ENCODE results near the gene WDR75. TPM values are rescaled to one million over a fixed set of nuclear protein-coding genes. Genes with fewer than 3 reads are reported as not detected.

The WDR75 gene
- 10 to 100 TPM; 31.4 to 34.0 TPM for total RNA-seq

GRCh38 chr2:189440947-189441708, at the start of gene WDR75:
TSS of gene WDR75 (plus strand) at chr2:189441474. CDS start at chr2:189441493, 19 bp downstream.
- Mint-ChIP-seq H3K27me3 (peaks cover 5% of the 10 kb centered on the region), H3K4me1 (peaks cover 22% of the 10 kb centered on the region), H3K27ac (peak within 1 kb of the TSS; percentile 96), H3K9me3 (no peaks in the 10 kb centered on the region), H3K36me3 (ENCODE audit: low read depth) (peaks cover 2% of the 10 kb centered on the region), H3K4me3 (peak within 1 kb of the TSS; percentile 98)
- CTCF ChIA-PET, result interaction anchor here (0.6 to 1.3 kb wide), 4 partner anchors 27 to 322 kb away, joined by 3 to 6 read pairs (median 3); partner anchors contain the start of gene OSGEPL1
- POLR2A ChIA-PET, result interaction anchor here (0.6 to 3.8 kb wide), 14 partner anchors 9 to 678 kb away, joined by 3 to 17 read pairs (median 4); partner anchors contain the start of genes ANKAR, ORMDL1, OSGEPL1 and PMS1
- peak; percentile 93 for DNase-seq

- no peak overlapping the region for H3K4me3 Mint-ChIP-seq
- H3K27ac Mint-ChIP-seq, result no peak overlapping the region
These were observed 47.7 kb upstream of the WDR75 start for GRCh38 chr2:189393440-189394111.

GRCh38 chr2:189394525-189394924, 46.7 kb upstream of the WDR75 start:
- H3K27ac Mint-ChIP-seq, result no peak overlapping the region
- CTCF ChIA-PET, result no interaction called here
- no peaks in the 10 kb centered on the region for H3K36me3 Mint-ChIP-seq (ENCODE audit: low read depth)
- DNase-seq, result no peak
- POLR2A ChIA-PET, result no interaction called here
- no peaks in the 10 kb centered on the region for H3K4me1 Mint-ChIP-seq
- H3K9me3 Mint-ChIP-seq, result no peaks in the 10 kb centered on the region
- H3K27me3 Mint-ChIP-seq, result no peaks in the 10 kb centered on the region
- H3K4me3 Mint-ChIP-seq, result no peak overlapping the region

More at GRCh38 chr2:189393440-189394111, 47.7 kb upstream of the WDR75 start:
- no peaks in the 10 kb centered on the region for H3K36me3 Mint-ChIP-seq (ENCODE audit: low read depth)
- no peak for DNase-seq
- no peaks in the 10 kb centered on the region for H3K27me3 Mint-ChIP-seq
- no peaks in the 10 kb centered on the region for H3K9me3 Mint-ChIP-seq
- CTCF ChIA-PET, result no interaction called here
- H3K4me1 Mint-ChIP-seq, result no peaks in the 10 kb centered on the region
- POLR2A ChIA-PET, result no interaction called here

GRCh38 chr2:189402932-189403331, 38.3 kb upstream of the WDR75 start:
- Mint-ChIP-seq H3K27me3 (no peaks in the 10 kb centered on the region), H3K4me1 (peaks cover 7% of the 10 kb centered on the region), H3K9me3 (no peaks in the 10 kb centered on the region), H3K36me3 (ENCODE audit: low read depth) (no peaks in the 10 kb centered on the region), H3K27ac (no peak overlapping the region), H3K4me3 (no peak overlapping the region)
- no peak for DNase-seq
- CTCF ChIA-PET, result no interaction called here
- POLR2A ChIA-PET, result no interaction called here

GRCh38 chr2:189406586-189407233, 34.6 kb upstream of the WDR75 start:
- DNase-seq, result no peak
- no peaks in the 10 kb centered on the region for H3K36me3 Mint-ChIP-seq (ENCODE audit: low read depth)

GRCh38 chr2:189407281-189408209, 33.7 kb upstream of the WDR75 start:
- Mint-ChIP-seq H3K27ac (no peak overlapping the region), H3K4me1 (peaks cover 10% of the 10 kb centered on the region), H3K9me3 (no peaks in the 10 kb centered on the region), H3K4me3 (no peak overlapping the region), H3K36me3 (ENCODE audit: low read depth) (no peaks in the 10 kb centered on the region), H3K27me3 (no peaks in the 10 kb centered on the region)
- no peak for DNase-seq
- ChIA-PET CTCF (interaction anchor here (1.3 to 1.4 kb wide), 2 partner anchors 265 to 314 kb away, joined by 5 read pairs; no protein-coding TSS in a partner anchor), POLR2A (no interaction called here)

More at GRCh38 chr2:189406586-189407233, 34.6 kb upstream of the WDR75 start:
- no peaks in the 10 kb centered on the region for H3K27me3 Mint-ChIP-seq
- H3K4me3 Mint-ChIP-seq, result no peak overlapping the region
- peaks cover 10% of the 10 kb centered on the region for H3K4me1 Mint-ChIP-seq
- H3K27ac Mint-ChIP-seq, result no peak overlapping the region
- POLR2A ChIA-PET, result no interaction called here
- H3K9me3 Mint-ChIP-seq, result no peaks in the 10 kb centered on the region
- CTCF ChIA-PET, result interaction anchor here (1.3 to 1.4 kb wide), 2 partner anchors 264 to 313 kb away, joined by 5 read pairs; no protein-coding TSS in a partner anchor

GRCh38 chr2:189408294-189408693, 33.0 kb upstream of the WDR75 start:
- Mint-ChIP-seq H3K9me3 (no peaks in the 10 kb centered on the region), H3K27me3 (no peaks in the 10 kb centered on the region), H3K4me1 (peaks cover 10% of the 10 kb centered on the region), H3K4me3 (no peak overlapping the region), H3K36me3 (ENCODE audit: low read depth) (no peaks in the 10 kb centered on the region), H3K27ac (no peak overlapping the region)
- CTCF ChIA-PET, result no interaction called here
- POLR2A ChIA-PET, result no interaction called here
- no peak for DNase-seq

- H3K4me3 Mint-ChIP-seq, result no peak overlapping the region
- H3K36me3 Mint-ChIP-seq (ENCODE audit: low read depth), result no peaks in the 10 kb centered on the region
- no peaks in the 10 kb centered on the region for H3K27me3 Mint-ChIP-seq
- no peak for DNase-seq
- CTCF ChIA-PET, result no interaction called here
- no peaks in the 10 kb centered on the region for H3K9me3 Mint-ChIP-seq
- H3K27ac Mint-ChIP-seq, result no peak overlapping the region
- peaks cover 10% of the 10 kb centered on the region for H3K4me1 Mint-ChIP-seq
- POLR2A ChIA-PET, result no interaction called here
These were observed 32.1 kb upstream of the WDR75 start for GRCh38 chr2:189409131-189409530.

GRCh38 chr2:189409647-189410046, 31.6 kb upstream of the WDR75 start:
- H3K27ac Mint-ChIP-seq, result no peak overlapping the region
- H3K4me1 Mint-ChIP-seq, result peaks cover 10% of the 10 kb centered on the region
- no peak for DNase-seq
- no peaks in the 10 kb centered on the region for H3K27me3 Mint-ChIP-seq
- H3K36me3 Mint-ChIP-seq (ENCODE audit: low read depth), result no peaks in the 10 kb centered on the region
- H3K4me3 Mint-ChIP-seq, result no peak overlapping the region
- ChIA-PET CTCF (interaction anchor here (0.9 to 1.3 kb wide), 2 partner anchors 113 to 316 kb away, joined by 3 read pairs; no protein-coding TSS in a partner anchor), POLR2A (no interaction called here)
- no peaks in the 10 kb centered on the region for H3K9me3 Mint-ChIP-seq

- H3K9me3 Mint-ChIP-seq, result no peaks in the 10 kb centered on the region
- no peak overlapping the region for H3K27ac Mint-ChIP-seq
- no peaks in the 10 kb centered on the region for H3K36me3 Mint-ChIP-seq (ENCODE audit: low read depth)
- H3K27me3 Mint-ChIP-seq, result no peaks in the 10 kb centered on the region
- DNase-seq, result no peak
- ChIA-PET POLR2A (no interaction called here), CTCF (interaction anchor here (0.5 to 2.3 kb wide), 7 partner anchors 8 to 888 kb away, joined by 3 to 22 read pairs (median 3); partner anchors contain the start of gene WDR75)
- H3K4me1 Mint-ChIP-seq, result peaks cover 10% of the 10 kb centered on the region
- no peak overlapping the region for H3K4me3 Mint-ChIP-seq
These were observed 29.4 kb upstream of the WDR75 start for GRCh38 chr2:189411860-189412259.

GRCh38 chr2:189412330-189412953, 28.8 kb upstream of the WDR75 start:
- Mint-ChIP-seq H3K9me3 (no peaks in the 10 kb centered on the region), H3K27me3 (no peaks in the 10 kb centered on the region), H3K4me3 (no peak overlapping the region), H3K36me3 (ENCODE audit: low read depth) (no peaks in the 10 kb centered on the region), H3K4me1 (peaks cover 8% of the 10 kb centered on the region), H3K27ac (no peak overlapping the region)
- ChIA-PET CTCF (interaction anchor here (0.6 to 2.3 kb wide), 9 partner anchors 9 to 888 kb away, joined by 3 to 22 read pairs (median 3); partner anchors contain the start of gene WDR75), POLR2A (no interaction called here)
- DNase-seq, result peak; percentile 50

- CTCF ChIA-PET, result interaction anchor here (1.1 to 2.3 kb wide), 3 partner anchors 14 to 319 kb away, joined by 3 to 22 read pairs (median 12); no protein-coding TSS in a partner anchor
- POLR2A ChIA-PET, result no interaction called here
- Mint-ChIP-seq H3K4me3 (no peak overlapping the region), H3K27ac (no peak overlapping the region), H3K27me3 (no peaks in the 10 kb centered on the region), H3K4me1 (peaks cover under 1% of the 10 kb centered on the region), H3K9me3 (no peaks in the 10 kb centered on the region), H3K36me3 (ENCODE audit: low read depth) (no peaks in the 10 kb centered on the region)
- DNase-seq, result no peak
These were observed 28.0 kb upstream of the WDR75 start for GRCh38 chr2:189413249-189413648.
